GM18517 (cell line): ENCODE results near the gene SAMHD1.
"Not testable (repeated sequence)": the region's sequence is repeated elsewhere in the genome, so short reads cannot be mapped to it uniquely, and the experiment has no call there.

ENCODE experiments used
- ATAC-seq: cut with Tn5 transposase; IDR thresholded peaks from one replicate; pipeline ENCODE4 v1.9.1; 2021; ENCODE audit warnings: mild to moderate bottlenecking, moderate library complexity; ENCODE audit not compliant: unreplicated experiment

The SAMHD1 gene

GRCh38 chr20:36875702-36876472, 75.6 kb downstream of the SAMHD1 start, which contains the start of gene TLDC2:
Gene TLDC2 (plus strand): TSS chr20:36876138. CDS start chr20:36876175, 37 bp downstream.
- no peak for ATAC-seq

GRCh38 chr20:36875093-36875492, 76.4 kb downstream of the SAMHD1 start:
- ATAC-seq = not testable (repeated sequence)

- no peak for ATAC-seq
These were observed 77.9 kb downstream of the SAMHD1 start for GRCh38 chr20:36873498-36874189.

- ATAC-seq = no peak
These were observed 78.7 kb downstream of the SAMHD1 start for GRCh38 chr20:36872852-36873251.

GRCh38 chr20:36871640-36872570, 79.6 kb downstream of the SAMHD1 start:
- ATAC-seq = no peak

GRCh38 chr20:36866681-36867495, 84.6 kb downstream of the SAMHD1 start:
- ATAC-seq = no peak

- ATAC-seq = no peak
These were observed 85.3 kb downstream of the SAMHD1 start for GRCh38 chr20:36866164-36866563.

GRCh38 chr20:36865861-36866149, 85.7 kb downstream of the SAMHD1 start:
- no peak for ATAC-seq

GRCh38 chr20:36865076-36865860, 86.2 kb downstream of the SAMHD1 start:
- ATAC-seq = no peak

- ATAC-seq = peak; percentile 39
These were observed 88.4 kb downstream of the SAMHD1 start for GRCh38 chr20:36862857-36863668.

- ATAC-seq = no peak
These were observed 89.4 kb downstream of the SAMHD1 start for GRCh38 chr20:36861875-36862801.

GRCh38 chr20:36861625-36861874, 90.0 kb downstream of the SAMHD1 start:
- ATAC-seq = no peak

- no peak for ATAC-seq
These were observed 90.5 kb downstream of the SAMHD1 start for GRCh38 chr20:36860811-36861624.

- no peak for ATAC-seq
These were observed 91.2 kb downstream of the SAMHD1 start for GRCh38 chr20:36860339-36860738.

- no peak for ATAC-seq
These were observed 91.7 kb downstream of the SAMHD1 start for GRCh38 chr20:36859700-36860330.

GRCh38 chr20:36859282-36859555, 92.3 kb downstream of the SAMHD1 start:
- ATAC-seq = no peak
